Ovary (tissue), 9 donors: ENCODE results near the gene CSMD2. TPM values are rescaled to one million over a fixed set of nuclear protein-coding genes. Genes with fewer than 3 reads are reported as not detected.

ENCODE experiments used
- DNase-seq, 5 donors: peaks; one replicate each; pipeline ENCODE4 v3.0.0-alpha.2; 2019 to 2020
- H3K27ac ChIP-seq, 2 donors: fragments of 200-600 bp; one replicate each; pipeline versions ENCODE4 v1.5.1 to v1.8.0; 2019 to 2022
- H3K27me3 ChIP-seq: fragments of 200-600 bp; one replicate; pipeline ENCODE4 v1.8.0; 2022
- H3K36me3 ChIP-seq: fragments of 200-600 bp; sonication (generic); one replicate; pipeline ENCODE4 v1.5.1; 2019
- H3K4me1 ChIP-seq: one replicate; pipeline ENCODE4 v1.8.1; 2013; ENCODE audit warnings: mild to moderate bottlenecking, moderate library complexity; ENCODE audit not compliant: insufficient read depth
- H3K4me3 ChIP-seq: fragments of 200-600 bp; sonication (generic); one replicate; pipeline ENCODE4 v1.5.1; 2017
- H3K9me3 ChIP-seq, 2 donors: fragments of 200-600 bp in 1 of 2; sonication (generic) in 1 of 2; one replicate each; pipeline versions ENCODE4 v1.5.1 to v1.8.1; 2013 to 2019; ENCODE audit warnings: mild to moderate bottlenecking in 1 of 2, moderate library complexity in 1 of 2
- EP300 ChIP-seq: sonication (generic); formaldehyde crosslinking; IDR thresholded peaks from one replicate; pipeline ENCODE4 v1.6.1; 2017; ENCODE audit warnings: antibody characterized with exemption
- POLR2A ChIP-seq: fragments of 450-650 bp; IDR thresholded peaks from one replicate; pipeline ENCODE4 v1.6.1; 2017; ENCODE audit warnings: antibody characterized with exemption, mild to moderate bottlenecking, moderate library complexity
- WGBS, 3 donors: extraction: QIAGEN DNeasy Blood & Tissue Kit in 1 of 3; methylation state at CpG; one replicate each; pipeline versions ENCODE4 v1.1.5 to v1.1.7; 2013 to 2017; 5-methylcytosine and 5-hydroxymethylcytosine counted together
- intact Hi-C, 4 donors: fragments of 100-400 bp; cut with DNase I; formaldehyde crosslinking; loops; one replicate each; pipeline versions ENCODE4 v1.11.0 to v1.15.1; 2022 to 2023
- polyA plus RNA-seq, 2 donors: library from polyadenylated mRNA; stranded (reverse); fragments of 200-250 nt in 1 of 2; fragments of 350-450 nt in 1 of 2; fragmentation: Illumina TruSeq in 1 of 2; extraction: RNeasy Lipid Tissue Mini Kit (QIAGEN cat#74804) in 1 of 2; gene quantifications; one replicate each; pipeline ENCODE4 v1.2.3, GENCODE V29; 2013 to 2014
- total RNA-seq, 7 donors: library from RNA; depleted of rRNA in 2 of 7; stranded (reverse); fragments of >200 nt in 2 of 7; fragmentation: NEBNext Ultra II Directional in 3 of 7; extraction: Animal tissue kit (Norgen Biotek cat#: 25700) in 3 of 7; gene quantifications; one replicate each; pipeline versions ENCODE4 v1.1.0 to v1.2.4, GENCODE V29; 2016 to 2023
- TF ChIP-seq, protein P1 (sequence below), 3 donors: fragments of 450-650 bp in 2 of 3; fragments of 200-600 bp in 1 of 3; IDR thresholded peaks; one replicate each; pipeline versions ENCODE4 v1.5.1 to v1.8.0; 2016 to 2022; ENCODE audit warnings: antibody characterized with exemption in 3 of 3, mild to moderate bottlenecking in 1 of 3
- donor health status: DM: no; HTN: no; CAD: no; lungs with moderate emphysema.
- donor health status: DM: no; HTN: no; CAD: no.
- donor health status: Bipolar disorder and iron deficiency.
- donor health status: DM: yes; HTN: yes; CAD: no.
- donor health status: DM: no; HTN: no; CAD: no.
- donor health status: DM: yes; HTN: yes; CAD: no.

CSMD2 gene
- total and polyA plus RNA-seq, 9 donors = 0.04 to 1.6 (median 0.18) TPM; not detected in 3

DNA sequence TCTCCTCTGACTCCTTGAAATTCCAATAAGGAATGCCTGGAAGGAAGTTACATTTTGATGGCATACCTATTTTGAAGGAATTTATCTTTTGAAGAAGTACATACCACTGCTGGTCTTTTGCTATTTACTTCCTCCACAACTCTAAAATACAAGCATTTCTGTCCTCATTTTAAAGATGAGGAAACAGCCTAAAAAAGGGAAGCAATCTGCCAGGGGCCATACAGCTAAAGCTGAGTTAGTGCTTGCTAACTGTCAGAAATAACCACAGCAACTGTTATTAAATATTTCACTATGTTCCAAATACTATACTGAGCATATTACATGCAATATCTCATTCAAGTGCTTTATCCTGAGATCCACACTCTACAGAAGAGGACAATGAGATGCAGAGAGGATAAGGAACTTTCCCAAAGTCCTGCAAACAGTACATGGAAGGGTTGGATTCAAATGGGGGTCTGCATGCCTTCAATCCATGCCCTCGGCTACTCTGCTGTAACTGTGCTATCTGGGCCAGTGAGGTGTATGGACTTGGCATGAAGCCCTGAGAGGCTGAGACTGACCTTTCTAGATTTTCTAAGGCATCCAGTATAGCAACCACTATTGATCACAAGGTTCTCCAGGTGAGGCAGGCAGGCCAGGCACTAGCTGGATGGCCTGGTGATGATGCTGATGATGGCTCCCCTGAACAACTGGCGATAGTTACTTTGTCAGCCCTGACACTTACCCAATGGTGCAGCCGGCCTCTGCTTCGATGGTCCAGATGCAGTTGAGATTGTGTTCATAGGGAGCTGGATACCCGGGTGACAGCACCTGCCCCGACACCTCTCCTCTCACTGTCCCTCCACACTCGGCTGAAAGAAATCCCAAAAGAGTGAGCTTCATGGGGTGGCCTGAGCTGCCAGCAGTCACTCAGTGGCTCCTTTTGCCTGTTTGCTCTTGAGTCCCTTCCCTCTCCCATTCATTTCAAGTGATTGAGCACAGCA, 472.5 kb downstream of the CSMD2 start:
- no peak overlapping the region for H3K27ac ChIP-seq
- intact Hi-C loops = no loop called here
- 93 to 94% (median 93%) methylated on average over 7 of the region's 7 CpGs for WGBS, 3 donors
- no peaks in the 10 kb centered on the region for H3K9me3 ChIP-seq
- no peak for DNase-seq
- no peak overlapping the region for H3K4me3 ChIP-seq
- H3K4me1 ChIP-seq = no peaks in the 10 kb centered on the region
- TF ChIP-seq, protein P1, sequence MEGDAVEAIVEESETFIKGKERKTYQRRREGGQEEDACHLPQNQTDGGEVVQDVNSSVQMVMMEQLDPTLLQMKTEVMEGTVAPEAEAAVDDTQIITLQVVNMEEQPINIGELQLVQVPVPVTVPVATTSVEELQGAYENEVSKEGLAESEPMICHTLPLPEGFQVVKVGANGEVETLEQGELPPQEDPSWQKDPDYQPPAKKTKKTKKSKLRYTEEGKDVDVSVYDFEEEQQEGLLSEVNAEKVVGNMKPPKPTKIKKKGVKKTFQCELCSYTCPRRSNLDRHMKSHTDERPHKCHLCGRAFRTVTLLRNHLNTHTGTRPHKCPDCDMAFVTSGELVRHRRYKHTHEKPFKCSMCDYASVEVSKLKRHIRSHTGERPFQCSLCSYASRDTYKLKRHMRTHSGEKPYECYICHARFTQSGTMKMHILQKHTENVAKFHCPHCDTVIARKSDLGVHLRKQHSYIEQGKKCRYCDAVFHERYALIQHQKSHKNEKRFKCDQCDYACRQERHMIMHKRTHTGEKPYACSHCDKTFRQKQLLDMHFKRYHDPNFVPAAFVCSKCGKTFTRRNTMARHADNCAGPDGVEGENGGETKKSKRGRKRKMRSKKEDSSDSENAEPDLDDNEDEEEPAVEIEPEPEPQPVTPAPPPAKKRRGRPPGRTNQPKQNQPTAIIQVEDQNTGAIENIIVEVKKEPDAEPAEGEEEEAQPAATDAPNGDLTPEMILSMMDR (IDR thresholded peaks at IDR 0.05) = no peak
- TF ChIP-seq POLR2A (no peak), EP300 (no peak)
- H3K36me3 ChIP-seq = no peaks in the 10 kb centered on the region
- H3K27me3 ChIP-seq = no peaks in the 10 kb centered on the region

DNA sequence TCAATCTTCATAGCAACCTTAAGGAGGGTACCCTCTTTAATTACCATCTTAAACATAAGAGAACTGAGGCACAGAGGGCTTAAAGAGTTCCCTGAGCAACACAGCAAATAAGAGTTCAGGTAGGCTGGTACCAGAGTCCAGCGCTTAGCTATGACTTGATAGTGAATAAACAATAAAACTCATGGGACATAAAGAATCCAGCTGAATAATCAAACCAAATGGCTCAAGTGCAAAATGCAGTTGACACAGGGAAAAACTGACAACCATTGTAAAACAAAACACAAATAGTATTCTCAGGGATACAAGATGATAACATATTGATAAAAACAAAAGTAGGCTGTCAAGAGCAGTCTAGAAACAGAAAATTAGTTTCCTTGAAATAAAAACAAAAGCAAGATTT, 478.0 kb downstream of the CSMD2 start:
- intact Hi-C loops = no loop called here
- TF ChIP-seq, protein P1 (IDR thresholded peaks at IDR 0.05) = no peak
- TF ChIP-seq POLR2A = no peak
- TF ChIP-seq EP300 = no peak
- DNase-seq = no peak
- Histone ChIP-seq H3K4me3 (no peak overlapping the region), H3K9me3 (no peaks in the 10 kb centered on the region), H3K27me3 (no peaks in the 10 kb centered on the region), H3K27ac (no peak overlapping the region), H3K36me3 (no peaks in the 10 kb centered on the region), H3K4me1 (no peaks in the 10 kb centered on the region)
- 27 to 68% (median 39%) methylated on average over 1 of the region's 1 CpG for WGBS, 3 donors

DNA sequence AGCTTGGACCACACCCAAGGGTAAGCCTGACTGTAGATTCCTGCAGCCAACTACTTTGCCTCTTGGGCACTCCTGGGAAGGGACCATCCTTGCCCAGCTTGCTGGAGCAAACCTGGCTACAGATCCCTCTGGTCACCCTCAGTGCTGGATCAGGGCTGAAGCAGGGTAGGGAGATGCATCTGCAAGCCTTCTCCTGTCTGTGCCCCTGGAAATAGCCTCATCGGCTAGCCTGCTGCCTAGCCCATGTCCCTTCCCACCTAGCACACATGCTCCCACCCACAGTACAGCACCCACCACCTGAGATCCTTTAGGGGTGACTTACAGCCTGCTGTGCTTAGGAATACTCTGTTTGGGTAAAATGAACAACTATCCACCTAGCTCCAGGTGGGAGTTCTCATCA, 478.5 kb downstream of the CSMD2 start:
- TF ChIP-seq EP300 (no peak), POLR2A (no peak)
- TF ChIP-seq, protein P1 (IDR thresholded peaks at IDR 0.05) = no peak
- H3K27me3 ChIP-seq = no peaks in the 10 kb centered on the region
- WGBS, 3 donors = 92 to 100% (median 94%) methylated on average over 1 of the region's 1 CpG
- intact Hi-C loops = no loop called here
- no peaks in the 10 kb centered on the region for H3K9me3 ChIP-seq
- H3K4me3 ChIP-seq = no peak overlapping the region
- no peak for DNase-seq
- H3K36me3 ChIP-seq = no peaks in the 10 kb centered on the region
- H3K27ac ChIP-seq = no peak overlapping the region
- H3K4me1 ChIP-seq = no peaks in the 10 kb centered on the region

DNA sequence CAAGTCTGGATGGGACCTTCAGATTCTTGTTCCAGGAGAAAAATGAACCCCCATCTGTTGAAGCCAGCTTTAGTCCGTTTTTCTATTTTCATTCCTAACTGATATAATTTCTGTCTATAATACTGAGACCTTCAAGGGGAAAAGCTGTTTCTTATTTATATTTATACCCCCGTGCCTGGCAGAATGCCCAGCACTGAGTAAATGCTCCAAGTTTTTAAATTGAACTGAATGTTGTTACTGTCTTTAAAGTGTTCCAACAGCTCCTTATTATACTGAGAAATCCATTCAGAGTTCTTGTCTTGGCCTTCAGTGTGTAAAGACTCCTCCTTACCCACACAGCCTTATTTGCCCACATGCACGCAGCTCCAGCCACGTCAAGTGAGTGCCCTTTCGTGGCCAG, 479.8 kb downstream of the CSMD2 start:
- intact Hi-C loops = no loop called here

More for the DNA sequence above, 479.8 kb downstream of the CSMD2 start:
- H3K4me3 ChIP-seq = no peak overlapping the region
- no peaks in the 10 kb centered on the region for H3K9me3 ChIP-seq
- DNase-seq = no peak
- WGBS, 3 donors = 1 to 5% (median 4%) methylated on average over 5 of the region's 5 CpGs
- no peak for TF ChIP-seq EP300
- TF ChIP-seq, protein P1 (IDR thresholded peaks at IDR 0.05) = no peak
- no peak for TF ChIP-seq POLR2A
- H3K27me3 ChIP-seq = no peaks in the 10 kb centered on the region
- no peak overlapping the region for H3K27ac ChIP-seq
- H3K4me1 ChIP-seq = no peaks in the 10 kb centered on the region
- no peaks in the 10 kb centered on the region for H3K36me3 ChIP-seq
